Measurements from ENCODE around the gene SPTSSB.

- TF ChIP-seq, protein P1, sequence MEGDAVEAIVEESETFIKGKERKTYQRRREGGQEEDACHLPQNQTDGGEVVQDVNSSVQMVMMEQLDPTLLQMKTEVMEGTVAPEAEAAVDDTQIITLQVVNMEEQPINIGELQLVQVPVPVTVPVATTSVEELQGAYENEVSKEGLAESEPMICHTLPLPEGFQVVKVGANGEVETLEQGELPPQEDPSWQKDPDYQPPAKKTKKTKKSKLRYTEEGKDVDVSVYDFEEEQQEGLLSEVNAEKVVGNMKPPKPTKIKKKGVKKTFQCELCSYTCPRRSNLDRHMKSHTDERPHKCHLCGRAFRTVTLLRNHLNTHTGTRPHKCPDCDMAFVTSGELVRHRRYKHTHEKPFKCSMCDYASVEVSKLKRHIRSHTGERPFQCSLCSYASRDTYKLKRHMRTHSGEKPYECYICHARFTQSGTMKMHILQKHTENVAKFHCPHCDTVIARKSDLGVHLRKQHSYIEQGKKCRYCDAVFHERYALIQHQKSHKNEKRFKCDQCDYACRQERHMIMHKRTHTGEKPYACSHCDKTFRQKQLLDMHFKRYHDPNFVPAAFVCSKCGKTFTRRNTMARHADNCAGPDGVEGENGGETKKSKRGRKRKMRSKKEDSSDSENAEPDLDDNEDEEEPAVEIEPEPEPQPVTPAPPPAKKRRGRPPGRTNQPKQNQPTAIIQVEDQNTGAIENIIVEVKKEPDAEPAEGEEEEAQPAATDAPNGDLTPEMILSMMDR (IDR thresholded peaks at IDR 0.05) = no peak
- no peak for TF ChIP-seq POLR2A (IDR thresholded peaks at IDR 0.05)
Observed at GRCh38 chr3:161390200-161390599, 18.9 kb upstream of the SPTSSB start.
